ENCODE measurements around the gene MIGA2. TPM values are rescaled to one million over a fixed set of nuclear protein-coding genes. Genes with fewer than 3 reads are reported as not detected.

Gene MIGA2
- total RNA-seq, 2 experiments from 2014 or later, result 26.1 to 26.5 TPM

GRCh38 chr9:129053020-129053419 is 16.6 kb downstream of the MIGA2 start:
- peaks cover 6% of the 10 kb centered on the region for H3K36me3 Mint-ChIP-seq

GRCh38 chr9:129054163-129054851 is 17.9 kb downstream of the MIGA2 start:
- Mint-ChIP-seq H3K4me3 (no peak overlapping the region), H3K36me3 (peaks cover 5% of the 10 kb centered on the region), H3K27ac (no peak overlapping the region), H3K9me3 (no peaks in the 10 kb centered on the region), H3K4me1 (ENCODE audit: low read depth) (no peaks in the 10 kb centered on the region), H3K27me3 (no peaks in the 10 kb centered on the region)
- intact Hi-C loops (cut with micrococcal nuclease), result no loop called here
- DNase-seq, result no peak
- ChIA-PET CTCF (no interaction called here), POLR2A (no interaction called here)

More at GRCh38 chr9:129053020-129053419, 16.6 kb downstream of the MIGA2 start:
- Mint-ChIP-seq H3K27ac (no peak overlapping the region), H3K4me1 (ENCODE audit: low read depth) (no peaks in the 10 kb centered on the region), H3K27me3 (no peaks in the 10 kb centered on the region), H3K9me3 (no peaks in the 10 kb centered on the region), H3K4me3 (no peak overlapping the region)
- no peak for DNase-seq
- ChIA-PET CTCF (no interaction called here), POLR2A (no interaction called here)
- intact Hi-C loops (cut with micrococcal nuclease), result no loop called here

- intact Hi-C loops (cut with micrococcal nuclease), result no loop called here
- H3K9me3 Mint-ChIP-seq, result no peaks in the 10 kb centered on the region
- H3K27ac Mint-ChIP-seq, result no peak overlapping the region
- ChIA-PET CTCF (no interaction called here), POLR2A (no interaction called here)
- H3K4me1 Mint-ChIP-seq (ENCODE audit: low read depth), result no peaks in the 10 kb centered on the region
- H3K4me3 Mint-ChIP-seq, result no peak overlapping the region
- no peak for DNase-seq
- H3K27me3 Mint-ChIP-seq, result no peaks in the 10 kb centered on the region
- peaks cover 13% of the 10 kb centered on the region for H3K36me3 Mint-ChIP-seq
Observed at GRCh38 chr9:129058965-129059795, 22.8 kb downstream of the MIGA2 start.

GRCh38 chr9:129059796-129060785 is 23.7 kb downstream of the MIGA2 start:
- CTCF ChIA-PET, result no interaction called here

GRCh38 chr9:129060991-129061390 is 24.6 kb downstream of the MIGA2 start:
- Mint-ChIP-seq H3K27ac (no peak overlapping the region), H3K36me3 (peaks cover 13% of the 10 kb centered on the region), H3K4me3 (no peak overlapping the region), H3K4me1 (ENCODE audit: low read depth) (no peaks in the 10 kb centered on the region), H3K27me3 (no peaks in the 10 kb centered on the region), H3K9me3 (no peaks in the 10 kb centered on the region)
- POLR2A ChIA-PET, result no interaction called here
- no peak for DNase-seq
- intact Hi-C loops (cut with micrococcal nuclease), result no loop called here
- CTCF ChIA-PET, result no interaction called here

More at GRCh38 chr9:129059796-129060785, 23.7 kb downstream of the MIGA2 start:
- Mint-ChIP-seq H3K36me3 (peaks cover 13% of the 10 kb centered on the region), H3K27ac (no peak overlapping the region), H3K4me3 (no peak overlapping the region), H3K9me3 (no peaks in the 10 kb centered on the region), H3K27me3 (no peaks in the 10 kb centered on the region), H3K4me1 (ENCODE audit: low read depth) (no peaks in the 10 kb centered on the region)
- DNase-seq, result no peak
- POLR2A ChIA-PET, result no interaction called here
- intact Hi-C loops (cut with micrococcal nuclease), result no loop called here

- Mint-ChIP-seq H3K4me1 (ENCODE audit: low read depth) (no peaks in the 10 kb centered on the region), H3K9me3 (no peaks in the 10 kb centered on the region), H3K27me3 (no peaks in the 10 kb centered on the region), H3K36me3 (peaks cover 13% of the 10 kb centered on the region), H3K4me3 (no peak overlapping the region), H3K27ac (no peak overlapping the region)
- ChIA-PET CTCF (no interaction called here), POLR2A (no interaction called here)
- intact Hi-C loops (cut with micrococcal nuclease), result no loop called here
- no peak for DNase-seq
Observed at GRCh38 chr9:129063061-129063460, 26.6 kb downstream of the MIGA2 start.

GRCh38 chr9:129064499-129064908 is 28.1 kb downstream of the MIGA2 start:
- ChIA-PET CTCF (no interaction called here), POLR2A (no interaction called here)
- H3K36me3 Mint-ChIP-seq, result peaks cover 10% of the 10 kb centered on the region
- no peaks in the 10 kb centered on the region for H3K27me3 Mint-ChIP-seq
- H3K9me3 Mint-ChIP-seq, result no peaks in the 10 kb centered on the region
- H3K27ac Mint-ChIP-seq, result no peak overlapping the region
- intact Hi-C loops (cut with micrococcal nuclease), result no loop called here
- peaks cover 7% of the 10 kb centered on the region for H3K4me1 Mint-ChIP-seq (ENCODE audit: low read depth)
- no peak overlapping the region for H3K4me3 Mint-ChIP-seq
- DNase-seq, result no peak

GRCh38 chr9:129068110-129068509 is 31.7 kb downstream of the MIGA2 start:
- H3K27ac Mint-ChIP-seq, result no peak overlapping the region
- H3K27me3 Mint-ChIP-seq, result no peaks in the 10 kb centered on the region
- POLR2A ChIA-PET, result interaction anchor here (0.5 to 1.0 kb wide), 3 partner anchors 17 to 598 kb away, joined by 3 to 5 read pairs (median 3); no protein-coding TSS in a partner anchor
- no peaks in the 10 kb centered on the region for H3K9me3 Mint-ChIP-seq
- H3K4me3 Mint-ChIP-seq, result no peak overlapping the region
- CTCF ChIA-PET, result no interaction called here
- peaks cover 6% of the 10 kb centered on the region for H3K36me3 Mint-ChIP-seq
- DNase-seq, result no peak
- peaks cover 9% of the 10 kb centered on the region for H3K4me1 Mint-ChIP-seq (ENCODE audit: low read depth)
- intact Hi-C loops (cut with micrococcal nuclease), result no loop called here

- DNase-seq, result peak; percentile 58
- H3K36me3 Mint-ChIP-seq, result peaks cover 2% of the 10 kb centered on the region
- intact Hi-C loops (cut with micrococcal nuclease), result no loop called here
- CTCF ChIA-PET, result no interaction called here
- POLR2A ChIA-PET, result interaction anchor here (0.5 kb wide), 1 partner anchor 597 kb away, joined by 3 read pairs; no protein-coding TSS in a partner anchor
- H3K27me3 Mint-ChIP-seq, result no peaks in the 10 kb centered on the region
- no peaks in the 10 kb centered on the region for H3K9me3 Mint-ChIP-seq
- H3K4me3 Mint-ChIP-seq, result no peak overlapping the region
- H3K27ac Mint-ChIP-seq, result peak overlapping the region; percentile 62
- peaks cover 14% of the 10 kb centered on the region for H3K4me1 Mint-ChIP-seq (ENCODE audit: low read depth)
Observed at GRCh38 chr9:129068990-129069861, 32.8 kb downstream of the MIGA2 start.

GRCh38 chr9:129069862-129070641 is 33.6 kb downstream of the MIGA2 start:
- H3K4me3 Mint-ChIP-seq, result no peak overlapping the region
- H3K36me3 Mint-ChIP-seq, result no peaks in the 10 kb centered on the region
- H3K9me3 Mint-ChIP-seq, result no peaks in the 10 kb centered on the region
- no peak overlapping the region for H3K27ac Mint-ChIP-seq
- H3K4me1 Mint-ChIP-seq (ENCODE audit: low read depth), result peaks cover 14% of the 10 kb centered on the region
- no peaks in the 10 kb centered on the region for H3K27me3 Mint-ChIP-seq
- ChIA-PET POLR2A (no interaction called here), CTCF (interaction anchor here (0.6 kb wide), 1 partner anchor 250 kb away, joined by 3 read pairs; no protein-coding TSS in a partner anchor)
- intact Hi-C loops (cut with micrococcal nuclease), result no loop called here
- DNase-seq, result no peak
